Endothelial cell (in vitro differentiated cells): Measurements from ENCODE around the gene PIP5K1B. TPM values are rescaled to one million over a fixed set of nuclear protein-coding genes. Genes with fewer than 3 reads are reported as not detected.

ENCODE experiments used
- DNase-seq: peaks from one replicate; pipeline ENCODE4 v3.0.0; 2021; ENCODE audit warnings: low spot score
- H3K27ac Mint-ChIP-seq: one replicate; pipeline ENCODE4 v1.8.0; 2021; ENCODE audit warnings: mixed read lengths, inconsistent platforms; ENCODE audit not compliant: unreplicated experiment
- H3K27me3 Mint-ChIP-seq: one replicate; pipeline ENCODE4 v1.8.0; 2021; ENCODE audit warnings: mild to moderate bottlenecking, moderate library complexity, mixed read lengths, inconsistent platforms; ENCODE audit not compliant: unreplicated experiment
- H3K36me3 Mint-ChIP-seq: one replicate; pipeline ENCODE4 v1.8.0; 2021; ENCODE audit warnings: mild to moderate bottlenecking, low read depth, mixed read lengths, inconsistent platforms; ENCODE audit not compliant: unreplicated experiment
- H3K4me1 Mint-ChIP-seq: one replicate; pipeline ENCODE4 v1.8.0; 2021; ENCODE audit warnings: mild to moderate bottlenecking, mixed read lengths, inconsistent platforms; ENCODE audit not compliant: unreplicated experiment
- H3K4me3 Mint-ChIP-seq: one replicate; pipeline ENCODE4 v1.8.0; 2021; ENCODE audit warnings: mild to moderate bottlenecking, mixed read lengths, inconsistent platforms; ENCODE audit not compliant: unreplicated experiment
- H3K9me3 Mint-ChIP-seq: one replicate; pipeline ENCODE4 v1.8.0; 2021; ENCODE audit warnings: mixed read lengths, inconsistent platforms; ENCODE audit not compliant: unreplicated experiment
- total RNA-seq: library from RNA; stranded (reverse); fragmentation: NEBNext Ultra II Directional; extraction: Animal tissue kit (Norgen Biotek cat#: 25700); gene quantifications from one replicate; pipeline ENCODE4 v1.2.1, GENCODE V29; 2021; ENCODE audit not compliant: unreplicated experiment
- TF ChIP-seq, protein P1 (sequence below): fragments of 200-600 bp; sonication (generic); IDR thresholded peaks from one replicate; pipeline ENCODE4 v1.5.0; 2021; ENCODE audit warnings: antibody characterized with exemption; ENCODE audit not compliant: unreplicated experiment

PIP5K1B gene
- total RNA-seq, 1 donor from 2014 or later, result 1.8 TPM

DNA sequence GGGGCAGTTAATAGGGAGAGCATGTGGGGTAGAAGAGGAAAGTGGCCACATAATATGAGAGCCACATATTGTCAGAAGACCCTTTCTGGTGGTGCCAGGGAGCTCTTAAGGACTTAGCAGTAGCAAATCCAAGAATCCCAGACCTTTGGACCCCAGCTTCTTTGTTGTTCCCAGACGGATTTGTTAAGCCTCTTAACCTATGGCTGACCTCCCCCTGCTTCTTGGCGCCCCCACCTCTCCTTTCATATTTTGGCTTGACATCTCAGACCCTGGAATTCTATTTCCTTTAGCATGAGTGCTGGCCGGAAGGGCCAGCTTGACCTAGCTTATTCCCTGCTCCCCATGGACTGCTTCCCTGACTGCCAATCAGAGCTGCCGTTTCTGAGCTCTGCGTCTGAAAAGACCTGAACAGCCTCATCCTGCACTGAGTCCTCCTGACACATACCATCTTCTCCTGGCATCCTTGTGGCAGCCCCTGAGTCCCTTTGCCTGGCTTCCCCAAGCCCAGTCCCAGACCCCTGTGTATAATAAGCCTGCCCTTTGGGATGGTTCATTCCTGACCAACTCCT lies 192.6 kb downstream of the PIP5K1B start:
- H3K27me3 Mint-ChIP-seq, result peaks cover 2% of the 10 kb centered on the region
- TF ChIP-seq, protein P1, sequence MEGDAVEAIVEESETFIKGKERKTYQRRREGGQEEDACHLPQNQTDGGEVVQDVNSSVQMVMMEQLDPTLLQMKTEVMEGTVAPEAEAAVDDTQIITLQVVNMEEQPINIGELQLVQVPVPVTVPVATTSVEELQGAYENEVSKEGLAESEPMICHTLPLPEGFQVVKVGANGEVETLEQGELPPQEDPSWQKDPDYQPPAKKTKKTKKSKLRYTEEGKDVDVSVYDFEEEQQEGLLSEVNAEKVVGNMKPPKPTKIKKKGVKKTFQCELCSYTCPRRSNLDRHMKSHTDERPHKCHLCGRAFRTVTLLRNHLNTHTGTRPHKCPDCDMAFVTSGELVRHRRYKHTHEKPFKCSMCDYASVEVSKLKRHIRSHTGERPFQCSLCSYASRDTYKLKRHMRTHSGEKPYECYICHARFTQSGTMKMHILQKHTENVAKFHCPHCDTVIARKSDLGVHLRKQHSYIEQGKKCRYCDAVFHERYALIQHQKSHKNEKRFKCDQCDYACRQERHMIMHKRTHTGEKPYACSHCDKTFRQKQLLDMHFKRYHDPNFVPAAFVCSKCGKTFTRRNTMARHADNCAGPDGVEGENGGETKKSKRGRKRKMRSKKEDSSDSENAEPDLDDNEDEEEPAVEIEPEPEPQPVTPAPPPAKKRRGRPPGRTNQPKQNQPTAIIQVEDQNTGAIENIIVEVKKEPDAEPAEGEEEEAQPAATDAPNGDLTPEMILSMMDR, result no peak
- H3K4me3 Mint-ChIP-seq, result no peak overlapping the region
- H3K27ac Mint-ChIP-seq, result no peak overlapping the region
- peaks cover 45% of the 10 kb centered on the region for H3K4me1 Mint-ChIP-seq
- H3K36me3 Mint-ChIP-seq, result no peaks in the 10 kb centered on the region
- no peak for DNase-seq
- H3K9me3 Mint-ChIP-seq, result no peaks in the 10 kb centered on the region

DNA sequence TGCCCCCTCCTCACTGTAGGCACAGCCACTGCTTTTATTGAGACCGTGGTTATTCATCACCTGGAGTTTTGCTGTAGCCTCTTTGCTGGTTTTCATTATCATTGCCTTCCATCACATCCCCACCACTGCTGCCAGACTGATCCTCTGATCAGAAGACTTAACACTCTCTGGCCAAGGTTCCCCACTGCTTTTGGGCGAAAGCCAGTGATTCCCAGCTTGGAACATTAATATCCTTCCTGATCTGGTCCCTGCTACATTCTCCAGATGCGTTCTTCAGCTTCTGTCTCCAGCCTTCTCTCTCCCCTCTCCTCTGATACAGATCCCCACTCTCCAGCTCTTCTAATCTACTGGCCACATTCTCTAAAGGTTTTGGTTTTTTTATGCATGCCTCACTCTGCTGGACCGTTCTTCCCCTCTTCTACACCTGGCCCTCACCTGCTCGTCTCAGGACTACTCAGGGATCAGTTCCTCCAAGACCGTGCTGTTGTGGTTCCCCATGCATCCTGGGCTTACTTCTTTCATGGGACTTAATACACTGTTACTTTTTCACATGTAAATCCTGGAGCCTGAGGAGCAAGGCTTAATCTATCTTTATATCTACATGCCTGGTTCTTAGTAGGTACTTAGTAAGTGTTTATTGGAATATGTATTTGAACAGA lies 193.9 kb downstream of the PIP5K1B start:
- TF ChIP-seq, protein P1, result no peak
- peaks cover 45% of the 10 kb centered on the region for H3K4me1 Mint-ChIP-seq

DNA sequence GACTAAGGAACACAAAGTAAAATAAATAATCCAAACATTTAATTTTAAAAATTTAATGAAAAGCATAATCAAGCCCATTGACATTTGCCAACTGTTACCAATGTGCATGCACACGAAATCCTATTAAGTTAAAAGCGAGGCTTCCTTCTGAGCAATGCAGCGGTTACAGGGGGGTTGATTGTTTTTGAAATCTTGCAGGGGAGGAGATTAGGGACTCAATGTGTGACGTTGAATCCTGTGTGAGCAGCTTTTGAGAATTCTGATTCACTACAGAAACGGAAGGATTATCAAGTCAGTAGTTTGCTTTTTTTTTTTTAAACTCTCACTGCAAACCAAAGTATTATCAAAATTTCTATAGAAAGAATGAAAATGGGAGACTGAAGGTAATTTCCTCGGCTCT lies 199.4 kb downstream of the PIP5K1B start:
- H3K9me3 Mint-ChIP-seq, result no peaks in the 10 kb centered on the region
- peaks cover 7% of the 10 kb centered on the region for H3K36me3 Mint-ChIP-seq
- TF ChIP-seq, protein P1, result no peak
- no peak overlapping the region for H3K4me3 Mint-ChIP-seq
- H3K4me1 Mint-ChIP-seq, result peaks cover 16% of the 10 kb centered on the region
- peak overlapping the region; percentile 9 for H3K27ac Mint-ChIP-seq
- no peaks in the 10 kb centered on the region for H3K27me3 Mint-ChIP-seq
- no peak for DNase-seq

More for the DNA sequence above, 193.9 kb downstream of the PIP5K1B start:
- Mint-ChIP-seq H3K27me3 (peaks cover 2% of the 10 kb centered on the region), H3K9me3 (no peaks in the 10 kb centered on the region), H3K4me3 (no peak overlapping the region), H3K27ac (peak overlapping the region; percentile 19), H3K36me3 (no peaks in the 10 kb centered on the region)
- no peak for DNase-seq

DNA sequence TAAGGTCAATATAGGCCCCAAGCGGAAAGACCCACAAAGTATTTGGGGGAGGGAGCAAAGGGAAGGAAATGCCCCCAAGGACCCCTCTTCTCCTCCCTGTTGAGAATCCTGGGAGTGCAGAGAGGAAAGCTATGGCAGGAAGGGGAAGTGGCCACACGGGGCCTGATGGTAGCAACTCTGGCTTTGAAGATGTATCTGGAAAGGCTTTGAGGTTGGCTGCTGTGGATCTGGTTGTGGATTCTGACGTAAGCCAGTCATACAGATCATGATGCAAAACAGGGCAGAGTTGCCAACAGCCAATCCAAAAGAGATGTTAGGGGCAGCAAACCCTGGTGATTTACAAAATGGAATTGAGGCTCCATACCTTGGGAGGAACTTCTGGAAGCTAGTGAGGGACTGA lies 200.1 kb downstream of the PIP5K1B start:
- TF ChIP-seq, protein P1, result no peak
- Mint-ChIP-seq H3K36me3 (peaks cover 7% of the 10 kb centered on the region), H3K27me3 (no peaks in the 10 kb centered on the region), H3K4me1 (peaks cover 16% of the 10 kb centered on the region), H3K9me3 (no peaks in the 10 kb centered on the region), H3K27ac (no peak overlapping the region), H3K4me3 (peak overlapping the region; percentile 42)
- DNase-seq, result no peak

DNA sequence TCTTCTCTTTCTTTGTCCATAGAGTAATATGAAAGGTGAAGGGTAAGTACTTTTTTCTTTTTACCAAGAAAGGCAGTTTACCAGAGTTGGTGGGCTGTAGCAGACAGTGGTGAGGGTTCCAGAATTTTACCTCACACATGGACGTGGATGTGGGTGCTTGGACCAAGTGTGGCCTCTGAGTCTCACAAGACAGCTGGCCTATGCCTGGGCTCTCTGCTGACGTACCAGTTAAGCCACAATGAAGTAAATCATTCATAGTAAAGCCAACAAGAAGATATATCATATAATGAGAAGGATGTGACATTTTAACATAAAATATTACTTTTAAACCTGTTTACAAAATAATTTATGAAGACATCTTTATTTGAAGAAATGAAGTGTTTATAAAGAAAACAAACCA lies 202.9 kb downstream of the PIP5K1B start:
- no peaks in the 10 kb centered on the region for H3K27me3 Mint-ChIP-seq
- TF ChIP-seq, protein P1, result no peak

More for the DNA sequence above, 202.9 kb downstream of the PIP5K1B start:
- no peaks in the 10 kb centered on the region for H3K9me3 Mint-ChIP-seq
- H3K4me1 Mint-ChIP-seq, result peaks cover 17% of the 10 kb centered on the region
- no peak overlapping the region for H3K27ac Mint-ChIP-seq
- H3K4me3 Mint-ChIP-seq, result no peak overlapping the region
- no peak for DNase-seq
- peaks cover 7% of the 10 kb centered on the region for H3K36me3 Mint-ChIP-seq
